Caco-2 (cell line): ENCODE data around the gene TRAPPC10. TPM values are rescaled to one million over a fixed set of nuclear protein-coding genes. Genes with fewer than 3 reads are reported as not detected.

ENCODE experiments used
- Bru-seq: library from RNA; stranded (reverse); fragments of 400-500 nt; gene quantifications from one replicate; lab custom pipeline; 2021; lab: Mats Ljungman, UMichigan
- BruChase-seq, 2 experiments: library from RNA; stranded (reverse); fragments of 400-500 nt; gene quantifications; one replicate each; lab custom pipeline; 2021; lab: Mats Ljungman, UMichigan
- BruUV-seq: library from RNA; stranded (reverse); fragments of 400-500 nt; replicated peaks from 2 replicates; lab custom pipeline; 2021; lab: Mats Ljungman, UMichigan
- CTCF ChIA-PET: fragments of 300-600 bp; sonication (Branson Sonifier 250); formaldehyde crosslinking; loops from one replicate; lab custom pipeline; 2022; ENCODE audit warnings: antibody characterized with exemption; lab: Charles Lee
- POLR2A ChIA-PET: fragments of 300-600 bp; sonication (Branson Sonifier 250); formaldehyde crosslinking; loops from one replicate; lab custom pipeline; 2022; ENCODE audit warnings: antibody characterized with exemption; lab: Charles Lee
- DNase-seq, 2 experiments: peaks; one replicate each; pipeline versions ENCODE4 v3.0.0 to v3.0.0-alpha.2; 2020 to 2022
- H3K27me3 ChIP-seq: replicated peaks from 2 replicates; pipeline ENCODE4 v1.6.0; 2011; ENCODE audit warnings: low read length; ENCODE audit not compliant: control insufficient read depth, insufficient read depth
- H3K36me3 ChIP-seq: 2 replicates; pipeline ENCODE4 v1.5.1; 2011; ENCODE audit warnings: low read length; ENCODE audit not compliant: control insufficient read depth, insufficient read depth
- H3K4me1 ChIP-seq: fragments of 250-450 bp; sonication (Bioruptor Pico); 2 replicates; pipeline ENCODE4 v1.5.1; 2020; ENCODE audit warnings: mild to moderate bottlenecking
- H3K4me3 ChIP-seq: 2 replicates; pipeline ENCODE4 v1.5.1; 2011; ENCODE audit warnings: low read depth, mild to moderate bottlenecking, control low read depth, low read length
- H3K9me3 ChIP-seq: fragments of 250-450 bp; sonication (Bioruptor Pico); 2 replicates; pipeline ENCODE4 v1.5.1; 2020; ENCODE audit warnings: mild to moderate bottlenecking, moderate library complexity
- H3K27ac Mint-ChIP-seq: one replicate; pipeline ENCODE4 v1.8.0; 2022; ENCODE audit warnings: mixed read lengths; ENCODE audit not compliant: unreplicated experiment
- H3K27me3 Mint-ChIP-seq: one replicate; pipeline ENCODE4 v1.8.0; 2022; ENCODE audit warnings: mixed read lengths; ENCODE audit not compliant: insufficient read depth, unreplicated experiment
- H3K36me3 Mint-ChIP-seq: one replicate; pipeline ENCODE4 v1.8.0; 2022; ENCODE audit warnings: mild to moderate bottlenecking, mixed read lengths; ENCODE audit not compliant: insufficient read depth, unreplicated experiment
- H3K4me1 Mint-ChIP-seq: one replicate; pipeline ENCODE4 v1.8.0; 2022; ENCODE audit warnings: low read depth, mixed read lengths; ENCODE audit not compliant: unreplicated experiment
- H3K4me3 Mint-ChIP-seq: one replicate; pipeline ENCODE4 v1.8.0; 2022; ENCODE audit warnings: mild to moderate bottlenecking, moderate library complexity, mixed read lengths; ENCODE audit not compliant: unreplicated experiment
- H3K9me3 Mint-ChIP-seq: one replicate; pipeline ENCODE4 v1.8.0; 2022; ENCODE audit warnings: mixed read lengths; ENCODE audit not compliant: unreplicated experiment
- CTCF ChIP-seq, 2 experiments: fragments of 200-600 bp in 1 of 2; IDR thresholded peaks; 1 replicate in 1 of 2; 2 replicates in 1 of 2; pipeline versions ENCODE4 v1.5.1 to v1.8.0; 2011 to 2022; ENCODE audit warnings: antibody characterized with exemption in 1 of 2, control low read depth in 1 of 2, inconsistent platforms in 1 of 2, low read depth in 1 of 2, low read length in 1 of 2, mild to moderate bottlenecking in 1 of 2, moderate library complexity in 1 of 2; ENCODE audit not compliant: insufficient read depth in 1 of 2, severe bottlenecking in 1 of 2, unreplicated experiment in 1 of 2
- intact Hi-C: fragments of 100-400 bp; cut with micrococcal nuclease; formaldehyde crosslinking; loops from one replicate; pipeline ENCODE4 v1.10.0; 2022; ENCODE audit not compliant: unreplicated experiment
- long read RNA-seq: library from polyadenylated mRNA; stranded (forward); transcript quantifications from one replicate; pipeline ENCODE4 v2.0.0, GENCODE V29; 2022
- total RNA-seq: library from RNA; stranded (reverse); gene quantifications from 2 replicates; pipeline ENCODE4 v1.2.3, GENCODE V29; 2022

Gene TRAPPC10
- total RNA-seq: 43.4 and 49.4 TPM in 2 replicates
- Bru-seq, nascent RNA: percentile 80 among the genes with signal in this experiment
- BruChase-seq, experiment 1, labeled RNA remaining after a 2-hour chase: percentile 78 among the genes with signal in this experiment
- BruChase-seq, experiment 2, labeled RNA remaining after a 6-hour chase: percentile 83 among the genes with signal in this experiment
- long read RNA-seq, full-length matches to known transcripts: 11 of 26 reads
- long read RNA-seq, partial matches to known transcripts: 10 of 26 reads
- long read RNA-seq, other reads (novel, unspliced or antisense): 5 of 26 reads

GRCh38 chr21:44011579-44012473, at the start of gene TRAPPC10:
Gene TRAPPC10, plus strand, starts transcription at chr21:44012309. Its CDS starts 185 bp downstream, at chr21:44012494.
- Histone ChIP-seq H3K9me3 (no peaks in the 10 kb centered on the region), H3K4me1 (peaks cover 5% of the 10 kb centered on the region), H3K36me3 (no peaks in the 10 kb centered on the region), H3K27me3 (no peaks in the 10 kb centered on the region), H3K4me3 (peak within 1 kb of the TSS; percentile 54)
- Mint-ChIP-seq H3K4me3 (peak within 1 kb of the TSS; percentile 91), H3K27me3 (no peaks in the 10 kb centered on the region), H3K9me3 (no peaks in the 10 kb centered on the region), H3K4me1 (no peaks in the 10 kb centered on the region), H3K27ac (peak within 1 kb of the TSS; percentile 83), H3K36me3 (peaks cover 13% of the 10 kb centered on the region)
- peak; percentile 81 to 88 for DNase-seq
- no peak for TF ChIP-seq CTCF (IDR thresholded peaks at IDR 0.05; ENCODE audit: insufficient read depth in 1 of 2, low read depth in 1 of 2, low read length in 1 of 2, severe bottlenecking in 1 of 2, unreplicated experiment in 1 of 2)
- ChIA-PET POLR2A (interaction anchor here (0.7 kb wide), 1 partner anchor 778 kb away, joined by 7 read pairs; no protein-coding TSS in a partner anchor), CTCF (no interaction called here)
- intact Hi-C loops: no loop called here
- no TSS peak for BruUV-seq

GRCh38 chr21:43965911-43966585, 46.1 kb upstream of the TRAPPC10 start:
- Mint-ChIP-seq H3K4me1 (no peaks in the 10 kb centered on the region), H3K4me3 (no peak overlapping the region), H3K9me3 (no peaks in the 10 kb centered on the region), H3K27ac (no peak overlapping the region), H3K36me3 (peaks cover 13% of the 10 kb centered on the region), H3K27me3 (no peaks in the 10 kb centered on the region)
- H3K4me3 ChIP-seq: no peak overlapping the region
- no peak for TF ChIP-seq CTCF (IDR thresholded peaks at IDR 0.05; ENCODE audit: insufficient read depth in 1 of 2, low read depth in 1 of 2, low read length in 1 of 2, severe bottlenecking in 1 of 2, unreplicated experiment in 1 of 2)
- ChIA-PET POLR2A (no interaction called here), CTCF (interaction anchor here (0.6 kb wide), 1 partner anchor 46 kb away, joined by 3 read pairs; no protein-coding TSS in a partner anchor)
- DNase-seq: no peak
- no peaks in the 10 kb centered on the region for H3K4me1 ChIP-seq
- no TSS peak for BruUV-seq
- no peaks in the 10 kb centered on the region; the same call in 1 of the 2 replicates for H3K36me3 ChIP-seq
- no peaks in the 10 kb centered on the region for H3K9me3 ChIP-seq
- intact Hi-C loops: no loop called here
- H3K27me3 ChIP-seq: no peaks in the 10 kb centered on the region
